Femur (tissue), 1 donor: ENCODE measurements around the gene TRAFD1.

Experiments
- DNase-seq: peaks from one replicate; pipeline ENCODE4 v3.0.0-alpha.2; 2017

The TRAFD1 gene

DNA sequence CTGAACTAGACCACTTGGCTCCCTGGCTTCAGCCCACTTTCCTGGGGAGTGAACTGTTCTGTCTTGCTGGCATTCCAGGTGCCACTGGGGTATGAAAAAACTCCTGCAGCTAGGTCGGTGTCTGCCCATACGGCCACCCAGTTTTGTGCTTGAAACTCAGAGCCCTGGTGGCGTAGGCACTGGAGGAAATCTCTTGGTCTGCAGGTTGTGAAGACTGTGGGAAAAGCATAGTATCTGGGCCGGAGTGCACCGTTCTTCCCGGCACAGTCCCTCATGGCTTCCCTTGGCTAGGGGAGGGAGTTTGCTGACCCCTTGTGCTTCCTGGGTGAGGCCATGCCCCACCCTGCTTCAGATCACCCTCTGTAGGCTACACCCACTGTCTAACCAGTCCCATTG is 33.8 kb downstream of the TRAFD1 start:
- no peak for DNase-seq

DNA sequence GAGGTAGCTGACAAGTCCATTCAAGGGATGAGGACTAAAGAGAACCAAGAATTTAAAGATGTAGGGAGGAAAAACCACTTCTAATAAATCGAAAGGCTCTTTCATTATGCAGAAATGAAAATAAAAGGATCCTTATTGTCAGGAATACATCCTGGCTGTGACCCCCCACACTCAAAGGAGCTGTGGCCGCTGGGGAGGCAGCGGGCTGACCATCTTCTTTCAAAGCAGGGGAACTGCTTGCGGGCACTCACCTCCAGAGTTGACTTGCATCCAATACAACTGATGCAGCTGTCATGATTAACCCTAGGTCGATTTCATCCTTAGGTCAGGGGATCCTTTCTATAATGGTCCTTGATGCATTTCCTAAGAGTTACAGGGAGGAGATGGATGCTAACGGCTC is 35.3 kb downstream of the TRAFD1 start:
- no peak for DNase-seq

GRCh38 chr12:112161711-112162110 is 36.4 kb downstream of the TRAFD1 start:
- no peak for DNase-seq

GRCh38 chr12:112162241-112162790 is 37.0 kb downstream of the TRAFD1 start:
- no peak for DNase-seq

DNA sequence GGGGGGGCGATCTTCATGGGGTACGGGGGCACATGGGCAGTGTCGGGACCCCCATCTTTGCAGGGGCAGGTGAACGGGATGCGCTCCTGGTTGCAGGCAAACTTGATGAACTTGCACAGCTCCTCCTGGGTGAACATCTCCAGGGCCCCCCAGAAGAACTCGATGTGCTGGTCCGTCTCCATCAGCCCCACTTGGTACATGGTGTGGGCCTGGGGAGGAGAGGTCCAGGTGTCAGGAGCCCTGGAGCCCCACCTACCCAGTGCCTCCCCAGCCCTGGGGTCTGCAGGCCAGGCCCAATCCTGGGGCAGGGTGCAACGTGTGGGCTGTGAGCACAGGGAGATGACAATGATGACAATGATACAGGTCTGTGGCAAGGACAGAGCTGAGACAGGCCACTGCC is 37.7 kb downstream of the TRAFD1 start:
- DNase-seq: no peak

GRCh38 chr12:112163471-112163991 is 38.2 kb downstream of the TRAFD1 start:
- DNase-seq: no peak

DNA sequence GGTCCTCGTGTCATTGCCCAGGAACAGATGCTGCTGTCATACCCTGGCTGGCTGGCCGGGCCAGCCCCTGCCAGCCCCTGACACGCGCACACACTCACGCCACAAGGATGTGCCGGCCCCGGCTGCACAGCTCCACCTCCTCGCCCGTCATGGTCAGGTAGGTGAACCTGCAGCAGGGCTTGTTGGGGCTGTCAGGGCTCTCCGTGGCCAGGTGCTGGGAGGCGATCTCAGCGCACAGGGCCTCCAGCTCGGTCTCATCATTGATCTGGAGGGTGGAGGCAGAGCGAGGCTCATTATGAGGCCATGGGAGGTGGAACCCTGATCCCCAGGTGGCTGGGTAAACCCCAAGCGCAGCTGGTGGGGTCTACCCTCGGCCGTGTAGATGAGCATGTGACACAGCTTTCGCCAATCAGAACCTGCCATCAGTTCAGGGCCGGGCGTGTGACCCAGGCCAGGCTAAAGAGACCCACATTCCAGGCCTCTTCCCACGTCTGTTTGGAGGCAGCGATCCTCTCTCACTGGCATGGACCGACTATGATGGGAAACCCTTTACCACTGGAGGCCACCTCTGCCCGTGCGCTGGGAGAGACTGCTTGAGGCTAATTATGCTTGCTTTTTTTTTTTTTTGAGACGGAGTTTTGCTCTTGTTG is 38.8 kb downstream of the TRAFD1 start:
- DNase-seq: no peak

GRCh38 chr12:112165624-112166023 is 40.3 kb downstream of the TRAFD1 start:
- DNase-seq: no peak

DNA sequence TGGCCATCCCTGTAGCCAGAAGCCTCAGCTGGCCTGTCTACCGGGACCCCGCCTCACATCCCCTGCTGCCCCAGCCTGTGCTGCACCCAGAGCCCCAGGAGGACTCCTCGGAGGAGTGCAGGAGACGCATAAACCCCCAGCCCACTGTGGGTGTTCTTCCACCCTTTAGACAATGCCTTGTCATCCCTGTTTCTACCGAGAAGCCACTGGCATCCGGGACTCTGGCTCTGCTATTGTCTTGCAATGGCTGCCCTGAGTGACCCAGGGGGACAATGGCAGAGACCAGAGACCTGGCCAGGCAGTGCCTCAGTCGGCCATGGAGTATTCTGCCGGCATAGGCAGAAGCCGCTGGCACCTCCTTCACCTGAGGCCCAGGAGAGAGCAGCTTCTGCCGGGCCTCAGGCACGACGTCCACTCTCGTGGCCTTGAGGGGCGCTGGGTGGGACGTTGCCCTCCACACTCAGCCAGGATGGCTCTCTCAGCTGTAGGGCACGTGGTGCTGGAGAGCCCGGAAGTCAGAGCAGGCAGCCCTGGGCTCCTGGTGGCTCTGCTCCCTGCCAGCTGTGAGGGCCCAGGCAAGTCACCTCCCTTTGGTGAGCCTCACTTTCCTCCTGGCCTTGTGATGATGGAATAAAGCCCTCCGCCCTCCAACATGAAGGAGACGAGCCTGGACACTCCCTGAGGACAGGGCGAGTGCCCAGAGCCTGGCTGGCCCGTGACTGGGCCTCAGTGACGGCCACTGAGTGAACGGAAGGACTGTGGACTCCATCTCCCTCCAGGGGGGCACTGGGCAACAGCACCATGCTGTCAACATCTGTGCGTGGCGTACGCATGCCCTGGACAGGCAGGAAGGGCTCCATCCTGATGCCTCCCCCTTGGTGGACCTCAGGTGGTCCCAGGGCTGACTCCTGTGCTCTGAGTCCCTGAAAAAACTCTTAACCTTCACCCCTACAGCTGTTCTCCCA is 41.0 kb downstream of the TRAFD1 start:
- DNase-seq: no peak

DNA sequence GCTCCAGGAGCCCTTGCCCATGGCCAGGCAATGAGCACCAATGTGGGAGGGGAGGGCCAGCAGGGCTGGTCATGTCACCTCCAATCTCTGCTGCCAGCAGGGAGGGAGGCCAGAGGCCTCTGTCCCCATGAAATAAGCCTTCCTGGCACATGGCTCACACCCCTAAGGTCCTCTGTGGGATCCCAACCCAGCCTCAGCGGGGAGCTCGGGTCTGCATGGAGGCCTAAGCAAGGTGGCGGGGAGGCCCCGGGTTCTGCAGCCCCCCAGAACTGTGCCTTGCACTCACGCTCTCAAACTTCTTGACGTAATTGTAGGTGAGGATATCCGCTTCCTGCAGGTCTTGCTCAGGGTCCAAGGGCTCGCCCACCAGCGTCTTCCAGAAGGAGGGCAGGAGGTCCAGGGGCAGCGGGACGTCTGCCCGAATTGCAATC is 41.7 kb downstream of the TRAFD1 start:
- no peak for DNase-seq

DNA sequence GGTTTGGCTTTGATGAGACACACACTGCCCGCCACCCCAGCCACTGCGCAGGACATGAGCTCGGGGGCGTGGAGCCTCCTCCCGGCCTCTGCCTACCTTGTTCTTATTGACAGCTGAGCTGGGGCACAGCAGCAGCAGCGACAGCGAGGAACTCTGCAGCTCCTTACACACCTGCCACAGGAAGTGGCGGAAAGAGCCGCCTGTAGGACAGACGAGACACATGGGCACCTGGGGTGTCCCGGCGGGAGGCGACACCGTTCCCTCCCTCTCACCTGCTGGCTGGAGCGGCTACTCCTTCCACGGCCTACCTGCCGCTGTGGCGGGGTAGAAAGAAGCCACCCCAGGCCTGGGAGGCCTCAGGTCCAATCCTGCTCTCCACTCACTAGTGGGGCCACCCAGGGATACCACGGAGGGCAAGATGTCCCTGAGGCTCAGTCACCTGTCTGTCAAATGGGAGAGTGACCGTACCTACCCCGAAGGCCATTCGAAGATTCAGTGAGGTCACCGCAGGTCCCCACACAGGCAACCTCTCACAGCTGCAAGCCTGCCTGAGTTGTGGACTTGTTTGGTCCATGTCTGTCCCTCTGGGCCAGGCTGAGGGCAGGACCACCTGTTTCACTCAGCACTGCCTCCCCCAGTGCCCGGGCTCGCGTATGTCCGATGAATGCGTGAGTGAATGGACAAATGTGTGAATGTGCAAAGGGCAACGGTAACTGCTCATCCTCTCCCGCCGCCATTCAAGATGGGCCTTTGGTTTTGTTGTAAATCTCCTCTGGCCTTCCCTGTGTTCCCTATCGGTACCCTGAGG is 42.6 kb downstream of the TRAFD1 start:
- no peak for DNase-seq

DNA sequence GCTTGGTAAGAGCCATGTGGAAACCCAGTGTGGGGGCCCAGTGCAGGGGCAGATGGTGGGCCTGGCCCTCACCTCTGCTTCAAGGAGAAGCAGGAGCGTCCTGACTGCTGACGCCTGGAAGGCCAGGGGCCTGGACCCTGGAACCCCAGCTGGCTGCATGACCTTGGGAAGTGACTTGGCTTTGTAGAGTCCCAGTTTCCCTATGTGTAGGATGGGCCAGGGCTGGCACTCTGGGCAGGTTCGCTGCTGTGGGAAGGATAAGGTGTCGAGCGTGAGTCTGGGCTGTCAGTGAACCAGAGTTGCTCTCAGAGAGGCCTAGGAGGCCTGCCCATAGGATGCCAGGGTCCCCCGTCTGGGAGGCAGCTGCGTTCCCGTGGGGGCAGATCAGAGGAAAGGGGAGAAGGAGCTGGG is 43.2 kb downstream of the TRAFD1 start:
- DNase-seq: no peak

DNA sequence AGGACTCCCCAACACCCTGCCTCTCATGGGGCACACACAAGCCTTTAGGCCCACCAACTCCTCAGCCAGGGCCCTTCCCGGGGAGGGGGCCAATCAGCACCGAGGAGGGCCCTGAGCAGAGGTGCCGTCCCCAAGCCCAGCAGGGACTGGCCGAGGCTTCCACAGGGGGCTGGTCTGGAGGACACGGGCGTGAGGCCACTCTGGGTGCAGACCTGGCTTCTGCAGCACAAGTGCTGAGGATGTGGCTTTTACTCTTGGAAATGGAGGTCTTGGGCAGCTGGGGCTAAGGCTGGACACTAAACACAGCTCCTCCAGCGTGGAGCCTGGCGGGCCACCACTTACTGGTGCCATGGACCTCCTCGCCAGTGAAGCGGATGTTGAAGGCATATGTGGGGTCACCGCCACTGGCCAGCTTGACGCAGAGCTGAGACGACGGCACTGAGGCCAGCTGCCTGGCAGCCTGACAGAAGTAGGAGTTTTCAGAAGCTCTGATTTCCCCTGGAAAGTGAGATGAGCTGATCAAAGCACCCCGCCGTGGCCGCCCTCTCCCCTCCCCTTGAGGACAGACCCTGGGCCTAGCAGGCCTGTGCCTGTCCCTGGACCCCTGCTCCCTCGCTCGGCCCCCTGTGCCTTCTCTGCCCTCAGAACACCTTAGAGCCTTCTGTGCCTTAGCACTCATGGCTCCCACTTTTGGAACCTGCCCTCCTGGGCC is 44.0 kb downstream of the TRAFD1 start:
- DNase-seq: no peak

DNA sequence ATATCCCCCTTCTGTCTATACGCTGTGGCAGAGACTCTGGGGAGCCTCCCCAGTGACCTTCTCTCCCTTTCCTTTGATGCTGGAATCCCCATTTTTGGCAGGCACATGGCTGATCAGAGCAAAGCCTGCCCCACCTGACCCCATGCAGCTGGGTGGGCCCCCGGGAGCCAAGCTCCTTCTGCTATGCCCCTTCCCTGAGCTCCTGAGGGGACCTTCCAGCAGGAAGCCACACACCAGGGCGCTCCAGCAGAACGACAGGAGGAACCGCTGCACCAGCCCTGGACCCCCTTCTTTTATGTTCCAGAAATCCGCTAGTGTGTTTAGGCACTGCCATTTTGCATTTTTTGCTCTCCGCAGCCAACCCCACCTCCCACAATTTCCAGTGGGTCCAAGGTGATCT is 44.6 kb downstream of the TRAFD1 start:
- DNase-seq: no peak

GRCh38 chr12:112170376-112170775 is 45.0 kb downstream of the TRAFD1 start:
- no peak for DNase-seq

DNA sequence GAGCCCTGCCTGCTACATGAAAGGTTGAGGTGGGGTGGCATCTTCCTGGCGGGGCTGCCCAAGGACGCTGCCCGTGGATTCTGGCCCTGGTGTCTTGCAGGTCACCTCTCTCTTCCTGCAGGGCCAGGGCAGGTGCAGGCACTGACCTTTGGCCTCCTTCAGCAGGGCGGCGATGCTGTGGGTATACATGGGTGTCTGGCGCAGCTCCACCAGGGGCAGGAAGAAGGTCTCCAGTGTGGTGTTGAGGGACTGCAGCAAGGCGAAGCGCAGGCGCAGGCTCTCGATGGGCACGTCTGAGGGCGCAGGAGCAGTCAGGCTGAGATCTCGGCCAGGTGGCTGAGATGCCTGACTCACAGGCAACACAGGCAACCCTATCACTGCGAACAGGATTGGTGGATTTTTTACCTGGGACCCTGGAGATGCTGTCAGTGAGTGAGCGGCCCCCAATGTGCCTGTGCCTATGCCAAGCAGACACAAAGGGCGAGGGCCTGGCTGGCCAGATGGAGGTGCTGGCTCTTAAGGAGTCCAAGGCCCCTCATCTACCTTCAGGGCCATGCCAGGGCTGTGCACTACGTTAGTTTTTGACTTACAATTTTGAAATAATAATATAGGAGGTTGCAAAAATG is 45.7 kb downstream of the TRAFD1 start:
- no peak for DNase-seq

GRCh38 chr12:112172556-112173324 is 47.4 kb downstream of the TRAFD1 start:
- DNase-seq: no peak

DNA sequence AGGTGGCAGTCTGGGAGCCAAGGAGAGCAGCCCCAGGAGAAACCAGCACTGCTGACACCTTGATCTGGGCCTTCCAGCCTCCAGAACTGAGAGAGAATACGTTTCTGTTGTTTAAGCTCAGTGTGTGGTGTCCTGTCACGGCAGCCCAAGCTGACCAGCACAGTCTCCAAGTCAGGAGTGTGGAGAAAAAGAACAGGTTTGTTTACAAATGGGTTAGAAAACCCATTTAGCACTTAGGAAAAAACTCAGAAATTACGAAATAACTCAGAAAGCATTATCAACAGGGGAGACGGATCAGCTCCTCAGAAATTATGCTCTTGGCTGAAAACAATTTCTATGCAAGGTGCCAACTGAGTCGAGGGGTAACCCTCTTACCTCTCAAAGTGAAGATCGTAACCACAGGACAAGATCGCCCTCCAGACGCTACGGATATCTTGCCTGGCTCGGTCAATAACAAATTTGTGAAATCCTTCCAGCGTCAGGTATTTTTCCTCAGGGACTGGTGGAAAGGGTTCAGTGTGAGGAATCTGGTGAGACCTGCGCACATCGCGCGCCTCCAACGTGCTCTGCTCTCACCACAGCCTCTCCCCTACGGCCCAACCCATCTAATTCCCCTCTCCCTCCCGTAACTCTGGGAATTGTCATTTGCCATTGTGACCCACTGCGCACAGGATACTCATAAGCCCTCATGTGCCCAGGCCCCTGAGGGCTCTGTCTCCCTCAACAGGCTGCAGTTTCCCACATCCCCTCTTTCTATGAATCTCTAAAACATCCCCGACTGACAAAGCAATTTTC is 50.2 kb downstream of the TRAFD1 start:
- DNase-seq: no peak

DNA sequence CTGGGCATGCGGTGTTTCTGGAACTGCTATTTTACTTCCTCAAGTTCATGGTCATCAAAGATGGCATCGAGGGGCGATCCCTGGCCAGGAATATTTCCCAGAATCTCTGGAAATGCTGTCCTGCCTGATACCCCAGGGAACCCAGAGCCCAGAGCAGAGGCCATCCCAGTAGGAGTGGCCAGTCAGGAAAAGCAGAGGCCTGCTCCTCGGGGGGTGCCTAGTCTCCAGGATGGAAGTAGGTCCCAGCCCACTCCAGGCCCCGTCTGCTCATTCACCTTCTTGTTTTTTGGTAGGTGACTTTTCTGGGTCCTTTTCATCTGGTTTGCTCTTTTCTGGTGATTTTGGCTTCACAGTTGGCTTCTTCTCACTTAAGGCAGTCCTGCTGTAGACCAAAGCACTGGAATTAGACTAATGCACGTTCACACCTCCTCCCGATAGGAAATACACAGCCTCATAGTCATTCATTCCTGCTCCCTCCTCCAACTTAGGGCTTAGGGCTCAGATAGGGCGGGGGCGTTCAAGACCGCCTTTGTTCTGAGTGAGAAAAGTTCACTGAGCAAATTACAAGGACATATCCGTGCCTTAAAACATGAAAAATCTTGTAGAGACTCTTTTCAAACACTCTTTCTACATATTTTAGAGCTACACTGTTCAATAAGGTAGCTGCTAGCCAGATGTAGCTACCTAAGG is 51.1 kb downstream of the TRAFD1 start:
- no peak for DNase-seq
